B cell (primary cell): ENCODE data around the gene PITHD1. TPM values are rescaled to one million over a fixed set of nuclear protein-coding genes. Genes with fewer than 3 reads are reported as not detected.

Experiments used
- ATAC-seq: fragments of 200-7000 bp; cut with Tn5 transposase; one replicate; pipeline ENCODE4 v1.10.0; 2021; ENCODE audit warnings: low read depth, mild to moderate bottlenecking, moderate number of reproducible peaks, moderate library complexity
- CTCF ChIA-PET: fragments of 350-600 bp; sonication (Branson Sonifier 250); formaldehyde crosslinking; loops from one replicate; lab custom pipeline; 2021; ENCODE audit warnings: antibody characterized with exemption, inconsistent platforms; lab: Charles Lee
- POLR2A ChIA-PET: fragments of 350-600 bp; sonication (Branson Sonifier 250); formaldehyde crosslinking; loops from one replicate; lab custom pipeline; 2021; ENCODE audit warnings: antibody characterized with exemption; lab: Charles Lee
- DNase-seq: peaks from one replicate; pipeline ENCODE4 v3.0.0; 2013
- H2AFZ ChIP-seq: 2 replicates; pipeline ENCODE4 v1.6.1; 2012; ENCODE audit warnings: mild to moderate bottlenecking, low read depth, low read length; ENCODE audit not compliant: insufficient read depth, poor library complexity, severe bottlenecking
- H3K27ac ChIP-seq, 2 donors: 1 replicate in 1 of 2; 2 replicates in 1 of 2; pipeline ENCODE4 v1.5.1; 2012 to 2013; ENCODE audit warnings: low read length in 2 of 2, mild to moderate bottlenecking in 2 of 2, moderate library complexity in 1 of 2
- H3K27me3 ChIP-seq, 4 experiments: fragments of 200-600 bp in 1 of 4; sonication (generic) in 1 of 4; replicated peaks in 1 of 4; 1 replicate in 2 of 4; 2 replicates in 2 of 4; pipeline versions ENCODE4 v1.6.1 to v1.7.0; 2013 to 2016; ENCODE audit warnings: low read length in 3 of 4, mild to moderate bottlenecking in 2 of 4, mixed read lengths in 1 of 4, moderate library complexity in 1 of 4; ENCODE audit not compliant: insufficient read depth in 4 of 4, control insufficient read depth in 3 of 4; ENCODE audit errors: control extremely low read depth in 1 of 4
- H3K36me3 ChIP-seq, 2 experiments: replicated peaks in 1 of 2; 1 replicate in 1 of 2; 2 replicates in 1 of 2; pipeline versions ENCODE4 v1.6.1 to v1.7.1; 2013; ENCODE audit warnings: low read length in 1 of 2; ENCODE audit not compliant: insufficient read depth in 2 of 2, control insufficient read depth in 1 of 2; ENCODE audit errors: control extremely low read depth in 1 of 2, extremely low read depth in 1 of 2
- H3K4me1 ChIP-seq, 2 donors: fragments of 200-600 bp in 1 of 2; sonication (generic) in 1 of 2; 1 replicate in 1 of 2; 2 replicates in 1 of 2; pipeline versions ENCODE4 v1.5.1 to v1.6.1; 2013 to 2017; ENCODE audit warnings: low read length in 2 of 2; ENCODE audit not compliant: control insufficient read depth in 2 of 2, insufficient read depth in 2 of 2
- H3K4me2 ChIP-seq: replicated peaks from 2 replicates; pipeline ENCODE3; 2012; ENCODE audit warnings: mild to moderate bottlenecking, low read depth, low read length; ENCODE audit not compliant: poor library complexity, severe bottlenecking
- H3K4me3 ChIP-seq, 5 experiments: fragments of 200-600 bp in 1 of 5; sonication (generic) in 1 of 5; 1 replicate in 3 of 5; 2 replicates in 2 of 5; pipeline versions ENCODE4 v1.5.1 to v1.7.0; 2011 to 2016; ENCODE audit warnings: low read length in 4 of 5, mild to moderate bottlenecking in 4 of 5, low read depth in 2 of 5, control low read depth in 1 of 5, moderate library complexity in 1 of 5; ENCODE audit not compliant: insufficient read depth in 1 of 5; ENCODE audit errors: control extremely low read depth in 1 of 5, extremely low read depth in 1 of 5
- H3K79me2 ChIP-seq: fragments of 200-600 bp; sonication (generic); one replicate; pipeline ENCODE4 v1.6.0; 2016; ENCODE audit warnings: low read length; ENCODE audit not compliant: control insufficient read depth, insufficient read depth
- H3K9ac ChIP-seq: fragments of 200-600 bp; sonication (generic); 2 replicates; pipeline ENCODE4 v1.6.1; 2017; ENCODE audit warnings: mild to moderate bottlenecking, low read length, moderate library complexity
- H3K9me3 ChIP-seq, 3 donors: one replicate each; pipeline versions ENCODE4 v1.6.1 to v1.7.1; 2013; ENCODE audit warnings: low read length in 2 of 3; ENCODE audit not compliant: control insufficient read depth in 2 of 3, insufficient read depth in 1 of 3; ENCODE audit errors: control extremely low read depth in 1 of 3
- H4K20me1 ChIP-seq: 2 replicates; pipeline ENCODE4 v1.6.0; 2012; ENCODE audit warnings: mild to moderate bottlenecking, low read length; ENCODE audit not compliant: insufficient read depth, control insufficient read depth, poor library complexity, severe bottlenecking
- H3K27ac Mint-ChIP-seq: one replicate; pipeline ENCODE4 v1.8.0; 2021; ENCODE audit warnings: mixed read lengths
- H3K27me3 Mint-ChIP-seq: one replicate; pipeline ENCODE4 v1.8.0; 2021; ENCODE audit warnings: mixed read lengths
- H3K4me1 Mint-ChIP-seq: one replicate; pipeline ENCODE4 v1.8.0; 2021; ENCODE audit warnings: mixed read lengths
- H3K4me3 Mint-ChIP-seq: one replicate; pipeline ENCODE4 v1.8.0; 2021; ENCODE audit warnings: mixed read lengths
- H3K9me3 Mint-ChIP-seq: one replicate; pipeline ENCODE4 v1.8.0; 2022; ENCODE audit warnings: mixed read lengths; ENCODE audit not compliant: insufficient read depth
- EZH2 ChIP-seq: IDR thresholded peaks from 2 replicates; pipeline ENCODE4 v1.6.1; 2012; ENCODE audit warnings: borderline replicate concordance, low read depth, mild to moderate bottlenecking, moderate library complexity, low read length; ENCODE audit not compliant: insufficient read depth, poor library complexity, severe bottlenecking
- WGBS: methylation state at CpG from one replicate; pipeline ENCODE4 v1.1.5; 2013; ENCODE audit warnings: missing lambda C conversion rate; ENCODE audit not compliant: insufficient coverage; 5-methylcytosine and 5-hydroxymethylcytosine counted together
- intact Hi-C: fragments of 100-400 bp; cut with micrococcal nuclease; formaldehyde crosslinking; loops from one replicate; pipeline ENCODE4 v1.10.0; 2022
- polyA plus RNA-seq: library from polyadenylated mRNA; depleted of rRNA; stranded (reverse); fragments of >200 nt; gene quantifications from 2 replicates; pipeline ENCODE4 v1.2.3, GENCODE V29; 2012
- total RNA-seq, 2 donors: library from RNA; stranded (reverse); fragments of 120-200 nt in 1 of 2; gene quantifications; 1 replicate in 1 of 2; 2 replicates in 1 of 2; pipeline versions ENCODE4 v1.2.3 to v1.2.4, GENCODE V29; 2013 to 2022
- TF ChIP-seq, protein P1 (sequence below): fragments of 200-600 bp; IDR thresholded peaks from one replicate; pipeline ENCODE4 v1.8.0; 2022; ENCODE audit warnings: antibody characterized with exemption, mild to moderate bottlenecking

PITHD1 gene
- total and polyA plus RNA-seq, 2 donors (not counting 1 experiment from before 2014, with no cell fraction given), result 32.4 to 62.2 TPM

- H3K4me3 Mint-ChIP-seq, result peak within 1 kb of the TSS; percentile 98
- no peak for TF ChIP-seq EZH2
- TF ChIP-seq, protein P1, sequence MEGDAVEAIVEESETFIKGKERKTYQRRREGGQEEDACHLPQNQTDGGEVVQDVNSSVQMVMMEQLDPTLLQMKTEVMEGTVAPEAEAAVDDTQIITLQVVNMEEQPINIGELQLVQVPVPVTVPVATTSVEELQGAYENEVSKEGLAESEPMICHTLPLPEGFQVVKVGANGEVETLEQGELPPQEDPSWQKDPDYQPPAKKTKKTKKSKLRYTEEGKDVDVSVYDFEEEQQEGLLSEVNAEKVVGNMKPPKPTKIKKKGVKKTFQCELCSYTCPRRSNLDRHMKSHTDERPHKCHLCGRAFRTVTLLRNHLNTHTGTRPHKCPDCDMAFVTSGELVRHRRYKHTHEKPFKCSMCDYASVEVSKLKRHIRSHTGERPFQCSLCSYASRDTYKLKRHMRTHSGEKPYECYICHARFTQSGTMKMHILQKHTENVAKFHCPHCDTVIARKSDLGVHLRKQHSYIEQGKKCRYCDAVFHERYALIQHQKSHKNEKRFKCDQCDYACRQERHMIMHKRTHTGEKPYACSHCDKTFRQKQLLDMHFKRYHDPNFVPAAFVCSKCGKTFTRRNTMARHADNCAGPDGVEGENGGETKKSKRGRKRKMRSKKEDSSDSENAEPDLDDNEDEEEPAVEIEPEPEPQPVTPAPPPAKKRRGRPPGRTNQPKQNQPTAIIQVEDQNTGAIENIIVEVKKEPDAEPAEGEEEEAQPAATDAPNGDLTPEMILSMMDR, result no peak
- peak; percentile 89 for DNase-seq
- 1% methylated on average over 44 of the region's 47 CpGs for WGBS
- peaks cover 21% of the 10 kb centered on the region for H3K4me1 Mint-ChIP-seq
- POLR2A ChIA-PET, result interaction anchor here (0.6 to 1.9 kb wide), 7 partner anchors 10 to 237 kb away, joined by 3 to 9 read pairs (median 7); partner anchors contain the start of genes CNR2, GALE, HMGCL and PITHD1
- H3K9me3 ChIP-seq, result no peaks in the 10 kb centered on the region
- peak within 1 kb of the TSS; percentile 83 for H3K4me2 ChIP-seq
- H3K79me2 ChIP-seq, result peaks cover 19% of the 10 kb centered on the region
- no peaks in the 10 kb centered on the region for H3K9me3 Mint-ChIP-seq
- CTCF ChIA-PET, result interaction anchor here (0.8 to 2.9 kb wide), 4 partner anchors 13 to 126 kb away, joined by 3 to 10 read pairs (median 4); partner anchors contain the start of gene PITHD1
- no peaks in the 10 kb centered on the region for H3K27me3 ChIP-seq
- H3K4me3 ChIP-seq, result peak within 1 kb of the TSS; percentile 70 to 94 (median 88)
- H3K27ac Mint-ChIP-seq, result peak within 1 kb of the TSS; percentile 97
- peaks cover 11 to 21% of the 10 kb centered on the region in 2 donors for H3K4me1 ChIP-seq
- peak; percentile 91 for ATAC-seq
- peaks cover 0 to 36% of the 10 kb centered on the region in 2 experiments for H3K36me3 ChIP-seq
- intact Hi-C loops, result loop anchor here (1.0 kb wide), 2 partner anchors 9 to 13 kb away; partner anchors contain the start of genes GALE and PITHD1
- H3K27me3 Mint-ChIP-seq, result no peaks in the 10 kb centered on the region
- peak within 1 kb of the TSS; percentile 69 to 81 for H3K27ac ChIP-seq
- no peaks in the 10 kb centered on the region for H4K20me1 ChIP-seq
- peak within 1 kb of the TSS; percentile 95 for H2AFZ ChIP-seq
- peak within 1 kb of the TSS; percentile 80 for H3K9ac ChIP-seq
These were observed 12.7 kb downstream of the PITHD1 start, which contains the start of gene LYPLA2 for GRCh38 chr1:23790696-23791515. Gene LYPLA2, plus strand, starts transcription at chr1:23791145. Its CDS starts 1,538 bp downstream, at chr1:23792683.
